Kidney (tissue), 14 donors: ENCODE results near the gene SGCE. TPM values are rescaled to one million over a fixed set of nuclear protein-coding genes. Genes with fewer than 3 reads are reported as not detected.

Experiments used
- DNase-seq, 5 donors: peaks; one replicate each; pipeline ENCODE4 v3.0.0-alpha.2; 2013 to 2020
- FAIRE-seq: peaks from 2 replicates; lab custom pipeline; 2012; peaks lifted over from hg19 to GRCh38; lab: Jason Lieb, UNC
- H3K27ac ChIP-seq, 2 donors: one replicate each; pipeline ENCODE4 v1.7.0; 2013; ENCODE audit warnings: low read depth in 2 of 2, low read length in 2 of 2, inconsistent platforms in 1 of 2
- H3K27me3 ChIP-seq: one replicate; pipeline ENCODE4 v1.7.1; 2013; ENCODE audit warnings: low read length, inconsistent platforms; ENCODE audit not compliant: control insufficient read depth, insufficient read depth
- H3K36me3 ChIP-seq, 3 donors: one replicate each; pipeline versions ENCODE4 v1.7.0 to v1.7.1; 2013; ENCODE audit warnings: low read length in 3 of 3, control low read depth in 1 of 3, inconsistent platforms in 1 of 3; ENCODE audit not compliant: insufficient read depth in 3 of 3, control insufficient read depth in 2 of 3
- H3K4me1 ChIP-seq, 3 donors: one replicate each; pipeline versions ENCODE4 v1.7.0 to v1.7.1; 2013; ENCODE audit warnings: low read length in 3 of 3, inconsistent platforms in 1 of 3, low read depth in 1 of 3; ENCODE audit not compliant: control insufficient read depth in 2 of 3, insufficient read depth in 2 of 3
- H3K4me3 ChIP-seq, 3 donors: one replicate each; pipeline versions ENCODE4 v1.7.0 to v1.8.1; 2013; ENCODE audit warnings: low read length in 3 of 3, control low read depth in 1 of 3, inconsistent platforms in 1 of 3
- H3K9ac ChIP-seq, 3 donors: one replicate each; pipeline versions ENCODE4 v1.7.0 to v1.7.1; 2013; ENCODE audit warnings: low read length in 3 of 3, control low read depth in 1 of 3, inconsistent platforms in 1 of 3
- H3K9me3 ChIP-seq, 3 donors: one replicate each; pipeline versions ENCODE4 v1.7.0 to v1.7.1; 2013; ENCODE audit warnings: low read length in 3 of 3, control low read depth in 1 of 3, inconsistent platforms in 1 of 3; ENCODE audit not compliant: control insufficient read depth in 2 of 3, insufficient read depth in 1 of 3
- CTCF ChIP-seq: IDR thresholded peaks from 3 replicates; pipeline ENCODE4 v1.5.1; 2012; ENCODE audit warnings: mild to moderate bottlenecking, moderate library complexity, borderline replicate concordance; ENCODE audit not compliant: insufficient read depth; ENCODE audit errors: extremely low read depth
- intact Hi-C: fragments of 100-400 bp; cut with DNase I; formaldehyde crosslinking; loops from one replicate; pipeline ENCODE4 v1.11.1; 2022
- polyA plus RNA-seq: library from polyadenylated mRNA; stranded (reverse); fragments of 350-450 nt; fragmentation: Illumina TruSeq; extraction: RNeasy Lipid Tissue Mini Kit (QIAGEN cat#74804); gene quantifications from one replicate; pipeline ENCODE4 v1.2.3, GENCODE V29; 2014; ENCODE audit warnings: low read depth, low replicate concordance; ENCODE audit not compliant: insufficient read depth
- total RNA-seq: library from RNA; stranded (reverse); fragmentation: NEBNext Ultra II Directional; extraction: Animal tissue kit (Norgen Biotek cat#: 25700); gene quantifications from one replicate; pipeline ENCODE4 v1.2.1, GENCODE V29; 2021
- donor health status: control.
- donor health status: control.
- donor health status: control.
- donor health status: control.
- donor health status: control.
- donor health status: DM: yes; HTN: yes; CAD: no.
- donor health status: Normal renal cell carcinoma (clear cell type).

SGCE gene
- total and polyA plus RNA-seq, 2 donors from 2014 or later: 56.5 to 59.6 TPM

GRCh38 chr7:94559972-94560371 is 96.0 kb downstream of the SGCE start:
- FAIRE-seq: no peak
- no peak overlapping the region for H3K27ac ChIP-seq

GRCh38 chr7:94557215-94557614 is 98.7 kb downstream of the SGCE start:
- DNase-seq (no peak), FAIRE-seq (no peak)
- H3K27ac ChIP-seq: no peak overlapping the region
- peaks cover 0 to 11% (median 0%) of the 10 kb centered on the region in 3 donors for H3K36me3 ChIP-seq
- no peaks in the 10 kb centered on the region for H3K4me1 ChIP-seq
- no peak for TF ChIP-seq CTCF
- H3K27me3 ChIP-seq: no peaks in the 10 kb centered on the region
- intact Hi-C loops: no loop called here
- H3K4me3 ChIP-seq: no peak overlapping the region
- H3K9ac ChIP-seq: no peak overlapping the region
- no peaks in the 10 kb centered on the region for H3K9me3 ChIP-seq

More at GRCh38 chr7:94559972-94560371, 96.0 kb downstream of the SGCE start:
- H3K9me3 ChIP-seq: no peaks in the 10 kb centered on the region
- no peak for DNase-seq
- no peaks in the 10 kb centered on the region for H3K4me1 ChIP-seq
- H3K4me3 ChIP-seq: no peak overlapping the region
- TF ChIP-seq CTCF: no peak
- no peaks in the 10 kb centered on the region for H3K27me3 ChIP-seq
- intact Hi-C loops: no loop called here
- no peak overlapping the region for H3K9ac ChIP-seq
- peaks cover 0 to 11% (median 0%) of the 10 kb centered on the region in 3 donors for H3K36me3 ChIP-seq

- peaks cover 0 to 11% (median 0%) of the 10 kb centered on the region in 3 donors for H3K36me3 ChIP-seq
- H3K27ac ChIP-seq: no peak overlapping the region
- FAIRE-seq (no peak), DNase-seq (no peak)
- no peak overlapping the region for H3K4me3 ChIP-seq
- H3K9ac ChIP-seq: no peak overlapping the region
- no peaks in the 10 kb centered on the region for H3K4me1 ChIP-seq
- no peaks in the 10 kb centered on the region for H3K9me3 ChIP-seq
- no peak for TF ChIP-seq CTCF
- H3K27me3 ChIP-seq: no peaks in the 10 kb centered on the region
- intact Hi-C loops: no loop called here
Measured at GRCh38 chr7:94556028-94556427, 99.9 kb downstream of the SGCE start.

GRCh38 chr7:94547126-94547525 is 108.8 kb downstream of the SGCE start:
- no peak for TF ChIP-seq CTCF
- FAIRE-seq (no peak), DNase-seq (peak in 2 of 5 donors; percentile 37 to 67)
- Histone ChIP-seq H3K4me1 (no peaks in the 10 kb centered on the region), H3K27ac (no peak overlapping the region), H3K36me3 (no peaks in the 10 kb centered on the region), H3K4me3 (no peak overlapping the region), H3K27me3 (no peaks in the 10 kb centered on the region), H3K9me3 (no peaks in the 10 kb centered on the region), H3K9ac (no peak overlapping the region)
- intact Hi-C loops: no loop called here
